HG03097 (cell line): Measurements from ENCODE around the gene CRYBG1.

Experiments
- ATAC-seq: cut with Tn5 transposase; IDR thresholded peaks from one replicate; pipeline ENCODE4 v1.9.1; 2021; ENCODE audit not compliant: unreplicated experiment, low FRiP score

Gene CRYBG1

GRCh38 chr6:106519460-106520394, 159.2 kb downstream of the CRYBG1 start:
- peak; percentile 45 for ATAC-seq

- ATAC-seq, result peak; percentile 48
These were observed 160.3 kb downstream of the CRYBG1 start for GRCh38 chr6:106520711-106521401.

- no peak for ATAC-seq
These were observed 162.2 kb downstream of the CRYBG1 start for GRCh38 chr6:106522562-106523250.

GRCh38 chr6:106525107-106525881, 164.8 kb downstream of the CRYBG1 start:
- peak; percentile 33 for ATAC-seq

- no peak for ATAC-seq
These were observed 165.4 kb downstream of the CRYBG1 start for GRCh38 chr6:106525882-106526275.

GRCh38 chr6:106527117-106527516, 166.6 kb downstream of the CRYBG1 start:
- ATAC-seq, result no peak

- ATAC-seq, result no peak
These were observed 167.5 kb downstream of the CRYBG1 start for GRCh38 chr6:106527979-106528378.

- ATAC-seq, result no peak
These were observed 168.0 kb downstream of the CRYBG1 start for GRCh38 chr6:106528521-106528920.

- ATAC-seq, result no peak
These were observed 168.9 kb downstream of the CRYBG1 start for GRCh38 chr6:106529438-106529837.

GRCh38 chr6:106530026-106530425, 169.5 kb downstream of the CRYBG1 start:
- ATAC-seq, result no peak

- no peak for ATAC-seq
These were observed 170.0 kb downstream of the CRYBG1 start for GRCh38 chr6:106530502-106530901.

- no peak for ATAC-seq
These were observed 172.5 kb downstream of the CRYBG1 start for GRCh38 chr6:106533054-106533453.

- ATAC-seq, result no peak
These were observed 173.5 kb downstream of the CRYBG1 start for GRCh38 chr6:106534004-106534403.

GRCh38 chr6:106534564-106534982, 174.1 kb downstream of the CRYBG1 start:
- no peak for ATAC-seq

- ATAC-seq, result no peak
These were observed 174.5 kb downstream of the CRYBG1 start for GRCh38 chr6:106535012-106535411.

GRCh38 chr6:106536357-106536756, 175.8 kb downstream of the CRYBG1 start:
- ATAC-seq, result no peak

GRCh38 chr6:106536851-106537250, 176.3 kb downstream of the CRYBG1 start:
- no peak for ATAC-seq

GRCh38 chr6:106537662-106538061, 177.1 kb downstream of the CRYBG1 start:
- ATAC-seq, result no peak

GRCh38 chr6:106538145-106538544, 177.6 kb downstream of the CRYBG1 start:
- ATAC-seq, result no peak

GRCh38 chr6:106539936-106540335, 179.4 kb downstream of the CRYBG1 start:
- ATAC-seq, result no peak
